Ishikawa (cell line): ENCODE results near the gene NAA40.

Experiments used
- CEBPB ChIP-seq: IDR thresholded peaks from 2 replicates; pipeline ENCODE4 v1.6.1; 2012
- CREB1 ChIP-seq: IDR thresholded peaks from 2 replicates; pipeline ENCODE4 v1.6.1; 2012; ENCODE audit warnings: low read depth
- EGR1 ChIP-seq: IDR thresholded peaks from 2 replicates; pipeline ENCODE4 v1.6.1; 2012
- EP300 ChIP-seq: IDR thresholded peaks from 2 replicates; pipeline ENCODE4 v1.6.1; 2012; ENCODE audit warnings: borderline replicate concordance
- FOXM1 ChIP-seq: IDR thresholded peaks from 2 replicates; pipeline ENCODE4 v1.6.1; 2012; ENCODE audit warnings: low read depth, borderline replicate concordance
- NFIC ChIP-seq: IDR thresholded peaks from 2 replicates; pipeline ENCODE4 v1.6.1; 2012
- RAD21 ChIP-seq: IDR thresholded peaks from 2 replicates; pipeline ENCODE4 v1.6.1; 2012; ENCODE audit warnings: low read depth
- REST ChIP-seq: IDR thresholded peaks from 2 replicates; pipeline ENCODE4 v1.6.1; 2012; ENCODE audit warnings: low read depth, mild to moderate bottlenecking
- TAF1 ChIP-seq: IDR thresholded peaks from 2 replicates; pipeline ENCODE4 v1.6.1; 2012; ENCODE audit warnings: low read depth, mild to moderate bottlenecking
- TCF12 ChIP-seq: IDR thresholded peaks from 2 replicates; pipeline ENCODE4 v1.6.1; 2012; ENCODE audit warnings: low read depth
- TEAD4 ChIP-seq: IDR thresholded peaks from 2 replicates; pipeline ENCODE4 v1.6.1; 2012
- YY1 ChIP-seq: IDR thresholded peaks from 2 replicates; pipeline ENCODE4 v1.6.1; 2012; ENCODE audit warnings: low read depth
- ZBTB7A ChIP-seq: IDR thresholded peaks from 2 replicates; pipeline ENCODE4 v1.6.1; 2012; ENCODE audit warnings: low read depth
- TF ChIP-seq, protein P1 (sequence below): IDR thresholded peaks from 2 replicates; pipeline ENCODE4 v1.6.1; 2012
- TF ChIP-seq, protein P2 (sequence below): IDR thresholded peaks from 2 replicates; pipeline ENCODE4 v1.6.1; 2012

Gene NAA40

DNA sequence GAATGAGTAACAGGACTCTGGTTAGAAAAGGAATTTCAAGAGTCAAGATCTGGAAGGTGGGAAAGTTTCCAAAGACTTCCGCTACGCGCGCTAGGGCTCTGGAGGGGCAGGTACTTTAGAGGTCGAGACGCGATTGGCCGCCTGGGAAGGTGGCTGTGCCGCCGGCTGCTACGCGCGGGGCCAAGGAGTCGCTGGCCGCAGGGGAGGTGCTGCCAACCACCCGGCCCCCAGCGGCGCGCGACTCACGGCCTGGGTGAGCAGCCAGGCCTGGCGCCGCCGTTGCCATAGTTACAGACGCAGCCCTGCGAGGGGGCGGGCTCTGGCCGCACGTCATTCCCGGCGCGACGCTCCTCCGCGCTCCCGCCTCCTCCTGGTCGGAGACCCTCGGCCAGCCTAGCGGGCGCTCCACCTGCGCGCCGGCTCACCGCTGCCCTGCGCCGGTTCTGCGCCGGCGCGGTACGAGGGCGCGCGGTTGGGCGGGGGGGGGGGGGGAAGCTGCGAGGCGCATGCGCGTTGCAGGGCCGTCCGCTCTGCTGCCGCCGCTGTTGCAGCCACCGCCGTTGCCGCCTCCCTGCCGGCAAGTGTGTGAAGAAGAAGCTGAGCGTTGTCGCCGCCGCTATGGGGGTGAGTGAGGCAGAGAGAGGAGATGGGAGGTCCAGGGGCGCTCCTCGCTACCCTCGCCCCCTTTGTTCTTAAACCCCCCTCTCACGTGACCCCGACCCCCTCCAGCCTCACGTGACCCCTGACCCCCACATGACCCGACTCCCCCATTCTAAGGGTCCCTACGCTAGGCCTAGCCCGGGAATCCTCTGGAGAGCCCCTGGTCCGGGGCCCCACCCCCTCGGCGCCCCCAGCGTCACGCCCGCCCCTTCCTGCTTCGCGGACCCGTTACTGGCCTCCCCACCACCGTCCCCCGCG is at the start of gene NAA40:
NAA40 (plus strand) TSS at position 524 of the 918 bp plus-strand sequence; CDS start at position 619, 95 bp downstream.
- TF ChIP-seq CREB1, result peak; percentile 92
- peak; percentile 28 for TF ChIP-seq TCF12
- TF ChIP-seq YY1, result no peak
- no peak for TF ChIP-seq FOXM1
- TF ChIP-seq, protein P1, sequence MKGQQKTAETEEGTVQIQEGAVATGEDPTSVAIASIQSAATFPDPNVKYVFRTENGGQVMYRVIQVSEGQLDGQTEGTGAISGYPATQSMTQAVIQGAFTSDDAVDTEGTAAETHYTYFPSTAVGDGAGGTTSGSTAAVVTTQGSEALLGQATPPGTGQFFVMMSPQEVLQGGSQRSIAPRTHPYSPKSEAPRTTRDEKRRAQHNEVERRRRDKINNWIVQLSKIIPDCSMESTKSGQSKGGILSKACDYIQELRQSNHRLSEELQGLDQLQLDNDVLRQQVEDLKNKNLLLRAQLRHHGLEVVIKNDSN, result peak; percentile 95
- peak; percentile 18 for TF ChIP-seq TAF1
- TF ChIP-seq NFIC, result peak; percentile 46; the same call in 1 of the 2 replicates
- no peak; the same call in 1 of the 2 replicates for TF ChIP-seq REST
- no peak for TF ChIP-seq TEAD4
- TF ChIP-seq EP300, result no peak; the same call in 1 of the 2 replicates
- TF ChIP-seq EGR1, result peak; percentile 59
- TF ChIP-seq, protein P2, sequence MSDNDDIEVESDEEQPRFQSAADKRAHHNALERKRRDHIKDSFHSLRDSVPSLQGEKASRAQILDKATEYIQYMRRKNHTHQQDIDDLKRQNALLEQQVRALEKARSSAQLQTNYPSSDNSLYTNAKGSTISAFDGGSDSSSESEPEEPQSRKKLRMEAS, result peak; percentile 52
- no peak; the same call in 1 of the 2 replicates for TF ChIP-seq RAD21
- TF ChIP-seq CEBPB, result no peak
- peak; percentile 84; the same call in 1 of the 2 replicates for TF ChIP-seq ZBTB7A

DNA sequence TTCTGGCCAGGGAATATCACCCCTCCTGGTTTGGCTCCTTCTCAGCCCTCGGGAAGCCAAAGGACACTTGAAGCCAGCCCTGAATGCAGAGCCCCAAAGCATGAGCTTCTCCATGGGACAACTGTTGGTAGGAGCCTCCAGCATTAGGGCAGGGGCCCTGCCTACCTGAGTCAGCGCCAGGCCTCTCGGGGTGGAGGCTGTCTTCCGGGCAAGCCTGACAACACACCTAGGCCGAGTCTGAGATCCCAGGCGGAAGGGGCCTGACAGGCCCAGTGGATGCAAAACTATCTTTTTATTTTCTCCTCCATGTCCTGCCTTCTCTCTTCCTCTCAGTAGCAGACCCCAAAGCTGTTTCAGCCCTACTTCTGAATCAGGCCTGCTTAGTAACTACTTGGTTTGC is 49.5 kb upstream of the NAA40 start:
- TF ChIP-seq REST (no peak), ZBTB7A (no peak), EP300 (no peak), FOXM1 (no peak), TAF1 (no peak), CREB1 (no peak), NFIC (no peak), YY1 (no peak), TCF12 (no peak)
- TF ChIP-seq, protein P2, result no peak
- TF ChIP-seq, protein P1, result no peak

- TF ChIP-seq FOXM1, result no peak
- TF ChIP-seq, protein P2, result no peak
- no peak for TF ChIP-seq YY1
- no peak for TF ChIP-seq CREB1
- no peak for TF ChIP-seq RAD21
Measured at GRCh38 chr11:63890368-63890767, 48.4 kb upstream of the NAA40 start.

- TF ChIP-seq EGR1, result no peak
- peak; percentile 76 for TF ChIP-seq REST
Measured at GRCh38 chr11:63892228-63892627, 46.6 kb upstream of the NAA40 start.
